Stomach smooth muscle (tissue), 2 donors: Measurements from ENCODE around the gene GLYAT.
"Not testable (repeated sequence)": the region's sequence is repeated elsewhere in the genome, so short reads cannot be mapped to it uniquely, and the experiment has no call there.

Experiments used
- H3K27ac ChIP-seq: one replicate; pipeline ENCODE4 v1.7.0; 2013; ENCODE audit warnings: mild to moderate bottlenecking, low read length, inconsistent platforms
- H3K27me3 ChIP-seq, 2 donors: one replicate each; pipeline ENCODE4 v1.7.0; 2013; ENCODE audit warnings: low read length in 2 of 2; ENCODE audit not compliant: insufficient read depth in 2 of 2, control insufficient read depth in 1 of 2
- H3K36me3 ChIP-seq, 2 donors: one replicate each; pipeline ENCODE4 v1.7.0; 2013; ENCODE audit warnings: low read length in 2 of 2; ENCODE audit not compliant: control insufficient read depth in 2 of 2, insufficient read depth in 2 of 2
- H3K4me1 ChIP-seq: one replicate; pipeline ENCODE4 v1.7.0; 2013; ENCODE audit warnings: low read length; ENCODE audit not compliant: control insufficient read depth, insufficient read depth
- H3K4me3 ChIP-seq, 2 donors: one replicate each; pipeline ENCODE4 v1.7.0; 2013; ENCODE audit warnings: low read length in 2 of 2
- H3K9ac ChIP-seq, 2 donors: one replicate each; pipeline ENCODE4 v1.7.0; 2013; ENCODE audit warnings: low read length in 2 of 2, mild to moderate bottlenecking in 1 of 2
- H3K9me3 ChIP-seq, 2 donors: one replicate each; pipeline ENCODE4 v1.7.0; 2013; ENCODE audit warnings: low read length in 2 of 2; ENCODE audit not compliant: control insufficient read depth in 2 of 2
- donor health status: healthy.
- donor health status: Pancreatic carcinoma.

GLYAT gene

GRCh38 chr11:58719406-58720117, 12.2 kb downstream of the GLYAT start:
- no peaks in the 10 kb centered on the region for H3K27me3 ChIP-seq
- H3K36me3 ChIP-seq, result no peaks in the 10 kb centered on the region
- no peaks in the 10 kb centered on the region for H3K4me1 ChIP-seq
- no peak overlapping the region for H3K27ac ChIP-seq
- no peaks in the 10 kb centered on the region for H3K9me3 ChIP-seq
- no peak overlapping the region for H3K4me3 ChIP-seq
- H3K9ac ChIP-seq, result no peak overlapping the region

- Histone ChIP-seq H3K4me1 (no peaks in the 10 kb centered on the region), H3K9me3 (no peaks in the 10 kb centered on the region), H3K36me3 (no peaks in the 10 kb centered on the region), H3K27ac (no peak overlapping the region), H3K9ac (no peak overlapping the region), H3K27me3 (no peaks in the 10 kb centered on the region), H3K4me3 (no peak overlapping the region)
Observed at GRCh38 chr11:58712531-58712930, 19.2 kb downstream of the GLYAT start.

GRCh38 chr11:58711832-58712231, 19.9 kb downstream of the GLYAT start:
- Histone ChIP-seq H3K36me3 (no peaks in the 10 kb centered on the region), H3K4me3 (no peak overlapping the region), H3K9ac (no peak overlapping the region), H3K27ac (no peak overlapping the region), H3K4me1 (no peaks in the 10 kb centered on the region), H3K9me3 (no peaks in the 10 kb centered on the region), H3K27me3 (no peaks in the 10 kb centered on the region)

DNA sequence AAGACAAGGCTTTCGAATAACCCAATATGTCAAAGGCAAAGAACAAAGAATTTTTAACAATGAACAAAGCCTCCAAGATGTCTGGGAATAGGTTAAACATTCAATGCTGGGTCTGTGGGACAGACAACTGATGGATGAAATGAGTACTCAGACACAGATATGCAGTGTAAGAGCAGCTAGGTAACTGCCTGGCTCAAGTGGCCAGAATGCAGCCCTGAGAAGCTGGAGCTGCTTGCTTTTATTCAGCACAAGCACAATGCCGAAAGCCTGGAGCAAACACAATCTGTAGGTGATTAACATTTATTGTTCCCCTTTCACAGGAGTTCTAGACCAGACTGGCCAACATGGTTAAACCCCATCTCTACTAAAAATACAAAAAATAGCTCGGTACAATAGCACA, 24.0 kb downstream of the GLYAT start:
- Histone ChIP-seq H3K9ac (no peak overlapping the region), H3K36me3 (no peaks in the 10 kb centered on the region), H3K4me1 (no peaks in the 10 kb centered on the region)

GRCh38 chr11:58696825-58697224, 34.9 kb downstream of the GLYAT start:
- H3K4me3 ChIP-seq, H3K4me1 ChIP-seq, H3K9ac ChIP-seq, H3K36me3 ChIP-seq, H3K27me3 ChIP-seq, H3K27ac ChIP-seq, H3K9me3 ChIP-seq: not testable (repeated sequence)

More for the DNA sequence above, 24.0 kb downstream of the GLYAT start:
- Histone ChIP-seq H3K27ac (no peak overlapping the region), H3K4me3 (no peak overlapping the region), H3K9me3 (peaks cover 0 to 7% of the 10 kb centered on the region in 2 donors), H3K27me3 (peaks cover 0 to 3% of the 10 kb centered on the region in 2 donors)

DNA sequence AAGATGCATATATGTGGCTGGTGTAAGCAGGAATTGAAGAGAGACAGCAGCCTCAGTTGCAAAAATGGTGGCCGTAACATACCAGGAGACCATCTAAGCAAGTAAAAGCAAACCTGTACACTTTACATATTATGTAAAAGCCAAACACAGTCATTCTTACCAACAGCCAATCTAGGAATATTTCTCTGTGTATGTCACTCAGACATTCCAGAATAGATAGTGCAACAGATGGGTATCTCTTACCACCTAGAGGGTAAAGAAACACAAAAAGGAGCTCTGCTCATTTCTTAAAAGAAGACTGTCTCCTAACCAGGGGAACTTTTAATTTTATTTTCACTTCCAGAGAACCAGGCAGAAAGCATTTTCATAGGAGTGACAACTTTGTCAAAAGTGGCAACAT, 38.7 kb downstream of the GLYAT start:
- no peaks in the 10 kb centered on the region for H3K27me3 ChIP-seq
- no peak overlapping the region for H3K4me3 ChIP-seq
- H3K27ac ChIP-seq, result no peak overlapping the region
- H3K36me3 ChIP-seq, result no peaks in the 10 kb centered on the region
- no peaks in the 10 kb centered on the region for H3K9me3 ChIP-seq
- no peak overlapping the region for H3K9ac ChIP-seq
- H3K4me1 ChIP-seq, result no peaks in the 10 kb centered on the region

GRCh38 chr11:58691675-58692074, 40.1 kb downstream of the GLYAT start:
- Histone ChIP-seq H3K9ac (no peak overlapping the region), H3K27ac (no peak overlapping the region), H3K27me3 (no peaks in the 10 kb centered on the region), H3K36me3 (no peaks in the 10 kb centered on the region), H3K4me1 (no peaks in the 10 kb centered on the region), H3K4me3 (no peak overlapping the region), H3K9me3 (no peaks in the 10 kb centered on the region)

DNA sequence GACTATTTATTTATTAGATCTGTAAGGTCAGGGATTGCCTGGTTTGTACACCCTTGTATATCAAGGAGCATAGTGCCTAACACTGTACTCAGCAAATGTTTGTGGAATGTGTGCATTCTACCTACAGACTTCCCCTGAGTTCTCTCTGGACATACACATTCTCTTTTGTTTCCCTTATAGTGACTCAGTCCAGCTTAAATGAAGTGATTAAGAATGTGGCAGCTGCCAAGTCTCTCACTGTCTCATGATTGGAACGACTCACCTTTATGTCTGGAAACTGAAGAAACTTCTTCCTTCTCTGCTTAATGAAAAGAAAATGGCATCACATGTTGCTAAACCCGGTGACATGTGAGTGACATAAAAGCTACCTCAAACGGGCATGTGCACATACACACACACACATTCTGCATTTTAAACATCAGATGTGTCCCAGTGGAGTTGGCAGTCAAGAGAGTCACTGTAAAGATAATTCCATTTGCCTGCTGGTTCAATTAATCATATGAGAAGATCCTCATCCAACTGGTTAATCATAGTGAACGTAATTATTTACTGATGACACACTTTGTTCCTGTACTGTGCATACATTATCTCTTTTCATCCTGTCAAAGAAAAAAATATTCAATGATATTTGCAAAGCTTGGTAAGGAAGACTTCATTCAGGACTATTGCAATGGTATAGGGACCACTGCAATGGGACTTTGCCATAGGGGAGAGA, 42.8 kb downstream of the GLYAT start:
- no peaks in the 10 kb centered on the region for H3K27me3 ChIP-seq
- H3K4me3 ChIP-seq, result no peak overlapping the region
- H3K9me3 ChIP-seq, result no peaks in the 10 kb centered on the region
- H3K4me1 ChIP-seq, result no peaks in the 10 kb centered on the region
- no peaks in the 10 kb centered on the region for H3K36me3 ChIP-seq
- H3K27ac ChIP-seq, result no peak overlapping the region
- no peak overlapping the region for H3K9ac ChIP-seq

DNA sequence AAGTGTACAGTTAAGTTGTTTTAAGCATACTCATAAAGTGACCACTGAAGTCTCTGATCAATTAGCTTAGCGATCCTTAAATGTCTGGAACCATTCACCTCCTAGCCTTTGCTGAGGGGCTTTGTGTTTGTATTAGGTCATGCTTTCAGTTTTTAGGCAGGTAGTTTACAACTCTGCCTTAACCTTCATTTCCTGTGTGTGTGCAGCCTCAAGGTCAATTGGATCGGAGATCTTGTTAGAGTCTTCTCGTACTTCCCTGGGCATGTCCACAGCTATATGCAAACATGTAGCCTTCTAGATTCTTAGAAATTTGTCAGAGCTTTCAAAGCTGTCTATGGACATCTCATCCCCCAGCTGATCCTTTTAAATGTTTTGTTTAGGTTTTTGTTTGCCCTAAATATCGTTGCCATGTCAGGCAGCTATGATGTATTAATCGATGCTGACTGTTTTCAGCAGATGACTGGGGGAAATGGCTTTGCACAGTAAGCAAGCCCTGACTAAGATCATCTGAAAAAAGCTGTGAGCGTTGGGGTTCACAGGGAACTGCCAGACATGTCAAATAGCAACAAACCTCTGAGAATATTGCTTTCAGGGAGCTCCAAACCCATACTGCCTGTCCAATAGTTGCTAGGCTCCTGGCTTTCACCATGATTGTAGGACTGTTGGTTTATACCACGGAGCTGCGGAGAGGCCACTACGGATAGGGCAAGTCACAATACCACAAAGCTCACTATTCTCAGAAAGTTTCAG, 45.6 kb downstream of the GLYAT start:
- Histone ChIP-seq H3K4me3 (no peak overlapping the region), H3K36me3 (no peaks in the 10 kb centered on the region), H3K9me3 (no peaks in the 10 kb centered on the region), H3K27me3 (no peaks in the 10 kb centered on the region), H3K9ac (no peak overlapping the region), H3K4me1 (no peaks in the 10 kb centered on the region), H3K27ac (no peak overlapping the region)

DNA sequence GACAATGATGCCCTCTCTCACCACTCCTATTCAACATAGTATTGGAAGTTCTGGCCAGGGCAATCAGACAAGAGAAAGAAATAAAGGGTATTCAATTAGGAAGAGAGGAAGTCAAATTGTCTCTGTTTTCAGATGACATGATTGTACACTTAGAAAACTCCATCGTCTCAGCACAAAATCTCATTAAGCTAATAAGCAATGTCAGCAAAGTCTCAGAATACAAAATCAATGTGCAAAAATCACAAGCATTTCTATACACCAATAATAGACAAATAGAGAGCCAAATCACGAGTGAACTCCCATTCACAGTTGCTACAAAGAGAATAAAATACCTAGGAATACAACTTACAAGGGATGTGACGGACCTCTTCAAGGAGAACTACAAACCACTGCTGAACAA, 49.1 kb downstream of the GLYAT start:
- H3K9ac ChIP-seq, H3K27ac ChIP-seq, H3K36me3 ChIP-seq, H3K4me1 ChIP-seq, H3K4me3 ChIP-seq, H3K9me3 ChIP-seq: not testable (repeated sequence)
- H3K27me3 ChIP-seq, result peaks cover 9 to 12% of the 10 kb centered on the region in 2 donors
